Mesothelial cell of epicardium (in vitro differentiated cells): Measurements from ENCODE around the gene FCGR3A. TPM values are rescaled to one million over a fixed set of nuclear protein-coding genes. Genes with fewer than 3 reads are reported as not detected.
"Not testable (repeated sequence)": the region's sequence is repeated elsewhere in the genome, so short reads cannot be mapped to it uniquely, and the experiment has no call there.

Source experiments
- DNase-seq, 2 experiments: peaks; one replicate each; pipeline ENCODE4 v3.0.0; 2021; ENCODE audit warnings: low spot score in 2 of 2; ENCODE audit not compliant: unreplicated experiment in 2 of 2
- H3K27ac Mint-ChIP-seq: 2 replicates; pipeline ENCODE4 v1.8.0; 2021; ENCODE audit warnings: mixed read lengths
- H3K27me3 Mint-ChIP-seq: 2 replicates; pipeline ENCODE4 v1.8.0; 2021; ENCODE audit warnings: low read depth, mixed read lengths
- H3K36me3 Mint-ChIP-seq: 2 replicates; pipeline ENCODE4 v1.8.0; 2021; ENCODE audit warnings: mixed read lengths
- H3K4me1 Mint-ChIP-seq: 2 replicates; pipeline ENCODE4 v1.8.0; 2021; ENCODE audit warnings: mixed read lengths
- H3K4me3 Mint-ChIP-seq: 2 replicates; pipeline ENCODE4 v1.8.0; 2021; ENCODE audit warnings: mild to moderate bottlenecking, moderate library complexity, mixed read lengths
- H3K9me3 Mint-ChIP-seq: 2 replicates; pipeline ENCODE4 v1.8.0; 2021; ENCODE audit warnings: mixed read lengths
- total RNA-seq: library from RNA; stranded (reverse); gene quantifications from 3 replicates; pipeline ENCODE4 v1.2.1, GENCODE V29; 2021

Gene FCGR3A
- total RNA-seq, 1 donor from 2014 or later: not detected

- DNase-seq, H3K27ac Mint-ChIP-seq, H3K4me1 Mint-ChIP-seq, H3K4me3 Mint-ChIP-seq, H3K36me3 Mint-ChIP-seq, H3K9me3 Mint-ChIP-seq: not testable (repeated sequence)
- H3K27me3 Mint-ChIP-seq: peaks cover 45% of the 10 kb centered on the region
These were observed 740 bp downstream of the FCGR3A start for GRCh38 chr1:161548749-161549406.

GRCh38 chr1:161547995-161548741 is 1.4 kb downstream of the FCGR3A start:
- not testable (repeated sequence) for H3K9me3 Mint-ChIP-seq, DNase-seq, H3K4me1 Mint-ChIP-seq, H3K27ac Mint-ChIP-seq, H3K36me3 Mint-ChIP-seq, H3K4me3 Mint-ChIP-seq
- peaks cover 50% of the 10 kb centered on the region for H3K27me3 Mint-ChIP-seq

GRCh38 chr1:161545005-161545731 is 4.5 kb downstream of the FCGR3A start:
- H3K4me1 Mint-ChIP-seq, H3K9me3 Mint-ChIP-seq, H3K4me3 Mint-ChIP-seq, H3K27ac Mint-ChIP-seq, DNase-seq, H3K36me3 Mint-ChIP-seq: not testable (repeated sequence)
- H3K27me3 Mint-ChIP-seq: peaks cover 70% of the 10 kb centered on the region

- peaks cover 70% of the 10 kb centered on the region for H3K27me3 Mint-ChIP-seq
- not testable (repeated sequence) for H3K36me3 Mint-ChIP-seq, H3K4me1 Mint-ChIP-seq, H3K4me3 Mint-ChIP-seq, H3K27ac Mint-ChIP-seq, DNase-seq, H3K9me3 Mint-ChIP-seq
These were observed 6.5 kb downstream of the FCGR3A start for GRCh38 chr1:161543125-161543524.

GRCh38 chr1:161542091-161542559 is 7.5 kb downstream of the FCGR3A start:
- not testable (repeated sequence) for H3K9me3 Mint-ChIP-seq, H3K4me1 Mint-ChIP-seq, DNase-seq, H3K27ac Mint-ChIP-seq, H3K4me3 Mint-ChIP-seq, H3K36me3 Mint-ChIP-seq
- peaks cover 66% of the 10 kb centered on the region for H3K27me3 Mint-ChIP-seq

GRCh38 chr1:161540570-161540960 is 9.1 kb downstream of the FCGR3A start:
- not testable (repeated sequence) for DNase-seq, H3K4me1 Mint-ChIP-seq, H3K27ac Mint-ChIP-seq, H3K36me3 Mint-ChIP-seq
- Mint-ChIP-seq H3K4me3 (peak overlapping the region; percentile 82), H3K9me3 (peaks cover 11% of the 10 kb centered on the region), H3K27me3 (peaks cover 60% of the 10 kb centered on the region)

- DNase-seq: peak; percentile 41 to 79
- H3K4me1 Mint-ChIP-seq, H3K36me3 Mint-ChIP-seq: not testable (repeated sequence)
- Mint-ChIP-seq H3K4me3 (peak overlapping the region; percentile 82), H3K27ac (peak overlapping the region; percentile 17), H3K27me3 (peaks cover 57% of the 10 kb centered on the region), H3K9me3 (peaks cover 11% of the 10 kb centered on the region)
These were observed 9.7 kb downstream of the FCGR3A start for GRCh38 chr1:161539731-161540569.

GRCh38 chr1:161538925-161539479 is 10.6 kb downstream of the FCGR3A start:
- DNase-seq, H3K4me3 Mint-ChIP-seq, H3K4me1 Mint-ChIP-seq, H3K27ac Mint-ChIP-seq, H3K36me3 Mint-ChIP-seq: not testable (repeated sequence)
- Mint-ChIP-seq H3K9me3 (peaks cover 11% of the 10 kb centered on the region), H3K27me3 (peaks cover 52% of the 10 kb centered on the region)

GRCh38 chr1:161537068-161537669 is 12.4 kb downstream of the FCGR3A start:
- H3K27ac Mint-ChIP-seq, H3K36me3 Mint-ChIP-seq, H3K4me1 Mint-ChIP-seq, H3K4me3 Mint-ChIP-seq, DNase-seq: not testable (repeated sequence)
- Mint-ChIP-seq H3K9me3 (peaks cover 11% of the 10 kb centered on the region), H3K27me3 (peaks cover 46% of the 10 kb centered on the region)

GRCh38 chr1:161532644-161533567 is 16.7 kb downstream of the FCGR3A start:
- Mint-ChIP-seq H3K27me3 (peaks cover 44% of the 10 kb centered on the region), H3K9me3 (peaks cover 11% of the 10 kb centered on the region), H3K4me3 (peak overlapping the region; percentile 58), H3K27ac (peak overlapping the region; percentile 52), H3K4me1 (peaks cover 14% of the 10 kb centered on the region)
- not testable (repeated sequence) for DNase-seq, H3K36me3 Mint-ChIP-seq
